Stimulated activated CD8-positive, alpha-beta memory T cell treated with anti-CD3 and anti-CD28 coated beads, Interleukin-7, amount 100 ng/mL, for 24 hours (primary cell): ENCODE data around the gene PET100.
"Not testable (repeated sequence)": the region's sequence is repeated elsewhere in the genome, so short reads cannot be mapped to it uniquely, and the experiment has no call there.

Experiments
- DNase-seq: peaks from one replicate; pipeline ENCODE4 v3.0.0-alpha.2; 2020; ENCODE audit warnings: low read depth

Gene PET100

GRCh38 chr19:7633698-7634097 lies 4.1 kb downstream of the PET100 start, which contains the start of gene PCP2:
Gene PCP2, minus strand, starts transcription at chr19:7633719. Its CDS starts 262 bp downstream, at chr19:7633457.
- DNase-seq: no peak

DNA sequence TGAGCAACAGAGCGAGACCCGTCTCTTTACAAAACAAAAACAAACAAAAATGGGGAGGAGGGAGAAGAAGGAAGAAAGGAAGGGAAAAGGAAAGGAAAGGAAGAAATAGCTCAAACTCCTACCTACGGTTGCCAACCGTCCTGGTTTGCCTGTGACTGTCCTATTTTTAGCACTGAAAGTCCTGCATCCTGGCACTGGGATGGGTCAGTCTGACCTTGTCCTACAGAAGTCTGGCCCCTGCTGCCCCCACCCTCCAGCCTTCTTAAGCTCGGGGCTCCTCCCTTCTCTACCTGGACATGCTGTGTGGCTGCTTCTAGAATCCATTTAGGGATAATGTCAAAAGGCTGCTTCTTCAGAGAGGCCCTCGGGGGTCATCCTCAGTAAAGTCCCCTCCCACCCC lies 6.1 kb downstream of the PET100 start:
- no peak for DNase-seq

- DNase-seq: no peak
Observed at GRCh38 chr19:7636317-7636690, 6.7 kb downstream of the PET100 start.

- peak; percentile 85 for DNase-seq
Observed at GRCh38 chr19:7636691-7637373, 7.2 kb downstream of the PET100 start, which contains the start of gene STXBP2. Gene STXBP2, plus strand, starts transcription at chr19:7637110. Its CDS starts 40 bp downstream, at chr19:7637150.

GRCh38 chr19:7637374-7638256 lies 8.0 kb downstream of the PET100 start:
- no peak for DNase-seq

- no peak for DNase-seq
Observed at GRCh38 chr19:7638802-7639465, 9.3 kb downstream of the PET100 start.

DNA sequence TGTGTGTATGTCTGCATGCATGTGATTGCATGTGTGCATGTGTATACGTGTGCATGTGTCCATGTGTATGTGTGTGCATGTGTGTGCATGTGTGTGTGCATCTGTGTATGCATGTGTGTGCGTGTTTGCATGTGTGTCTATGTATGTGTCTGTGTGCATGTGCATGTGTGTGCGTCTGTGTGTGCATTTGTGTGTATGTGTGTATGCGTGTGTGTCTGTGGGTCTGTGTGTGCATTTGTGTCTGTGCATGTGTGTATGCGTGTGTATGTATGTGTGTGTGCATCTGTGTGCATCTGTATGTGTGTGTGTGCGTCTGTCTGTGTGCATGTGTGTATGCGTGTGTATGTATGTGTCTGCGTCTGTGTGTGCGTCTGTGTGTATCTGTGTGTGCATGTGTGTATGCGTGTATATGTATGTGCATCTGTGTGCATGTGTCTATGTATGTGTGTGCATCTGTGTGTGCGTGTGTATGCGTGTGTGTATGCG lies 10.3 kb downstream of the PET100 start:
- no peak for DNase-seq

GRCh38 chr19:7640803-7641202 lies 11.2 kb downstream of the PET100 start:
- DNase-seq: no peak

DNA sequence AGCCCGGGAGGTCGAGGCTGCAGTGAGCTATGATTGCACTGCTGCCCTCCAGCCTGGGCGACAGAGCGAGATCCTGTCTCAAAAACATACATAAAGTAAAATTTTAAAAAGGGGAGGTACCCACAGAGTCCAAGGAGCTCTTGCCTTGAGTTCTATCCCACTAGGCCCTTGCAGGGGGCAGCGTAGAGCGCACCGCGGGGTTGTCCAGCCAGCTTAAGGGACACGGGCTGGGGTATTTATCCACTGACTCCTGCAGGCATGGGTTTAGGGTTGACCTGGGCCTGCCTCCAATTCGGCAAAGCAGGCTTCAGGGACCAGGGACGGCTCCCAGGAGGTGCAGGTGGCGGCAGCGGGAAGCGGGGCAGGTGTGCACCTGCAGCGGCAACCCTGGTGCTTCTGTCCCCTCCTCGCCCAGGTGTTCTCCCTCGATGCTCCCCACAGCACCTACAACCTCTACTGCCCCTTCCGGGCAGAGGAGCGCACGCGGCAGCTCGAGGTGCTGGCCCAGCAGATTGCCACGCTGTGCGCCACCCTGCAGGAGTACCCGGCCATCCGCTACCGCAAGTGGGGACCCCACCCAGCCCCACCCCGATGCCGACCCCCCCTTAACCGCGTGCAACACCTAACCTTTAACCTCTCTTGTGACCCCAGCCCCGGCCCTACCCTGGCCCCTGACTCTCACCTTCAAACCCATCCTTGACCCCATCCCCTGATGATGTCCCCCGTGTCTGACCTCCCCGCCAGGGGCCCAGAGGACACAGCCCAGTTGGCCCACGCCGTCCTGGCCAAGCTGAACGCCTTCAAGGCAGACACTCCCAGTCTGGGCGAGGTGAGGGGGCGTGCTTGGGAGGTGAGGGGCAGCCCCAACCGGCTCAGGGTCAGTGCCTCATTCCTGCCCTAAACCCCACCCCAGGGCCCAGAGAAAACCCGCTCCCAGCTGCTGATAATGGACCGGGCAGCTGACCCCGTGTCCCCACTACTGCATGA lies 12.0 kb downstream of the PET100 start:
- DNase-seq: no peak

GRCh38 chr19:7642295-7643030 lies 12.9 kb downstream of the PET100 start:
- no peak for DNase-seq

DNA sequence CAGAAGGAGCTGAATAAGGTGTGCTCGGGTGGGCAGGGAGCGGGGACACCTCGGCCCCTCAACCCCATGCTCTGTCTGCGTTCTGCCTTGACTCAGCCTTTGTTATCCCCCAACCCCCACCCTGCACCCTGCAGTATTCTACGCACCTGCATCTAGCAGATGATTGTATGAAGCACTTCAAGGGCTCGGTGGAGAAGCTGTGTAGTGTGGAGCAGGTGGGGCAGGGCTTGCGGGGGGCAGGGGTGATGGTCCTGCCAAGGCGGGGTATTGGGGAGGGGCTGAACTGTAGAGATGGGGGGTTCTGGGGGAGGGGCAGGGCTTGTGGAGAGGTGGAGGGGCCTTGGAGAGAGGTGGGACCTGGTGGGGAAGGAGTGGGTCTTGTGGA lies 13.4 kb downstream of the PET100 start:
- no peak for DNase-seq

DNA sequence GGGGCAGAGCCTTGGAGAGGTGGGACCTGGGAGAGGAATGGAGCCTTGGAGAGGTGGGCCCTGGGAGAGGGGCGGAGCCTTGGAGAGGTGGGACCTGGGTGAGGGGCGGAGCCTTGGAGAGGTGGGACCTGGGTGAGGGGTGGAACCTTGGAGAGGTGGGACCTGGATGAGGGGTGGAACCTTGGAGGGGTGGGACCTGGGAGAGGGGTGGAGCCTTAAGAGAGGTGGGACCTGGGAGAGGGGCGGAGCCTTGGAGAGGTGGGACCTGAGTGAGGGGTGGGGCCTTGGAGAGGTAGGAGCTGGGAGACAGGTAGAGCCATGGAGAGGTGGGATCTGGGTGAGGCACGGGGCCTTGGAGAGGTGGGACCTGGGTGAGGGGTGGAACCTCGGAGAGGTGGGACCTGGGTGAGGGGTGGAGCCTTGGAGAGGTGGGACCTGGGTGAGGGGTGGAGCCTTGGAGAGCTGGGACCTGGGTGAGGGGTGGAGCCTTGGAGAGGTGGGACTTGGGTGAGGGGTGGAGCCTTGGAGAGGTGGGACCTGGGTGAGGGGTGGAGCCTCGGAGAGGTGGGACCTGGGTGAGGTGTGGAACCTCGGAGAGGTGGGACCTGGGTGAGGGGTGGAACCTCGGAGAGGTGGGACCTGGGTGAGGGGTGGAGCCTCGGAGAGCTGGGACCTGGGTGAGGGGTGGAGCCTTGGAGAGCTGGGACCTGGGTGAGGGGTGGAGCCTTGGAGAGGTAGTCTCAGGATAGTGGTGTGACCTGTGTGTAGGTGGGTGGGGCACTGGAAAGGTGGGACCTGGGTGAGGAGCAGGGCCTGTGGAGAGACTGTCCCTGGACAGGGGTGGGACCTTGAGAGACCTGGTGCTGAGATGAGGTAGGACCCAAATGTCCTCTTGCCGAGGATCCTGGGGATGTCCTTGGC lies 14.3 kb downstream of the PET100 start:
- DNase-seq: not testable (repeated sequence)

DNA sequence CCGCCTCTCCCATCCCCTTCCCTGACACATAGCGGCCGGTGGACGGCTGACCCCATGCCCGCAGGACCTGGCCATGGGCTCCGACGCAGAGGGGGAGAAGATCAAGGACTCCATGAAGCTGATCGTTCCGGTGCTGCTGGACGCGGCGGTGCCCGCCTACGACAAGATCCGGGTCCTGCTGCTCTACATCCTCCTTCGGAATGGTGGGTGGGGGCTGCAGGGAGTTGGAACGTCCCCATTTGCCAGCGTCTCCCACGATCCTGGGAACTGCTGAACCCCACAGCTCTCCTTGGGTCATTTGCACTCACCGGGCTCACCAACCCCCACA lies 14.9 kb downstream of the PET100 start:
- DNase-seq: no peak

DNA sequence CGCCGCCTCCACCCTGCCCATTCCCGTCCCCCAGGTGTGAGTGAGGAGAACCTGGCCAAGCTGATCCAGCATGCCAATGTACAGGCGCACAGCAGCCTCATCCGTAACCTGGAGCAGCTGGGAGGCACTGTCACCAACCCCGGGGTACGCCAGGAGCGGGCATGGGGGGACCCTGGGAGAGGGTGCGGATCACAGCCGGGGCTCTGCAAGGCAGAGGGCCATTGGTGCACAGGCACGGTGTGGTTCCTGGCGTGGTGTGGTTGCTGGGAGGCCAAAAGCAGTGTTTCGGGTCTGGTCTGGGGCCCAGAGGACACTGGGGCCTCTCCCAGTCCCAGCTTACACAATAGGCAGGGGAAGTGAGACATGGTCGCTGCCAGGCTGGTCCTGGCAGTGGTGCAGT lies 15.6 kb downstream of the PET100 start:
- no peak for DNase-seq

DNA sequence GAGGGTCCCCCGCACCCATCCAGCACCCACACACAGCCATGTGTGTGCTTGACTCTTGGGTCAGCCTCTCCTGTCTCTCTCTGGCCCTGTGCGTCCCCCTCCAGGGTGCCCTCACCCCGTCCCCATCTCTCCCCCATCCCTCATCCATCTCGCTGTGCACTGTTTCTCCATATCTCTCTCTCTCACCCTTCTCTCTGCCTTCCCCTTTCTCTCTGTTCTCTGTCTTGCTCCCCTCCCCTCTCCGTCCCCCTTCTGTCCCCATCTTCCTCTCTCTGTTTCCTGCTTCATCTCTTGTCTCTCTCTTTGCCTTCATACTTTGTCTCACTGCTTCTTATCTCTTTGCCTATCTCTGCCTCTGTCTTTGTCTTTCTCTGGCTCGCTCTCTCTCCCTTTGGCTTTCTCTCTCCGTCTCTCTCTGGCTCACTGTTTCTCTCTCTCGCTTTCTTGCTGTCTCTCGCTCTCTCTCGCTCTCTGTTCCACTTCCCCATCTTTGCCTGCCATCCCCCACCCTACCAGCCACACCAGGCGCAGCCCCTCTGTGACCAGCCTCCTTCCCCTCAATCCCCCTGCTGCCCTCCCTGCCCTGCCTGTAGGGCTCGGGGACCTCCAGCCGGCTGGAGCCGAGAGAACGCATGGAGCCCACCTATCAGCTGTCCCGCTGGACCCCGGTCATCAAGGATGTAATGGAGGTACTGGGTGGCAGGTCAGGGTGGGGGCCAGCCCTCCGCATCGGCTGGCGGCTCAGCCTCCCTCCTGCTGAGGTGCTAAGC lies 16.2 kb downstream of the PET100 start:
- DNase-seq: no peak

DNA sequence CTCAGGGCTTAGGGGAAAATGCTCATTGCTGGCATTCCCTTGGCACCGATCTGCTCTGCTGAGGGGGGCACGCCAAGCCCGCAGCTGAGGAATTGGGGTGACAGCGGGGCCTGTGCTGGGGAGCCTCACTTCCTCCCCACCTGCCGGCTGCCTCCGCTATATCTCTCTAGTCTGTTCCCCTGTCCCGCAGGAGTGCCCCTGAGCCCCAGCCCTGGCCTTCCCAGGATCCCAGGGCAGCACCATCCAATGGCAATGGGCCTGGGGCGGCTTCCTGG lies 16.8 kb downstream of the PET100 start:
- no peak for DNase-seq

- DNase-seq: no peak
Observed at GRCh38 chr19:7647156-7647555, 17.6 kb downstream of the PET100 start.

- no peak for DNase-seq
Observed at GRCh38 chr19:7648265-7649014, 18.8 kb downstream of the PET100 start.
